Fibroblast of the aortic adventitia (primary cell): Measurements from ENCODE around the gene MUC13. TPM values are rescaled to one million over a fixed set of nuclear protein-coding genes. Genes with fewer than 3 reads are reported as not detected.

Experiments used
- DNase-seq: peaks from one replicate; pipeline ENCODE4 v3.0.0-alpha.2; 2010; ENCODE audit warnings: low read depth
- H3K4me3 ChIP-seq: 2 replicates; pipeline ENCODE4 v1.5.1; 2011; ENCODE audit warnings: low read depth, mild to moderate bottlenecking, control low read depth, low read length, moderate library complexity
- total RNA-seq: library from RNA; depleted of rRNA; stranded (reverse); fragments of >200 nt; gene quantifications from 2 replicates; pipeline ENCODE4 v1.2.3, GENCODE V29; 2012; ENCODE audit warnings: low replicate concordance
- TF ChIP-seq, protein P1 (sequence below): IDR thresholded peaks from 2 replicates; pipeline ENCODE4 v1.5.1; 2011; ENCODE audit warnings: mild to moderate bottlenecking, low read length, control low read depth, inconsistent platforms; ENCODE audit not compliant: insufficient read depth

The MUC13 gene, protein sequence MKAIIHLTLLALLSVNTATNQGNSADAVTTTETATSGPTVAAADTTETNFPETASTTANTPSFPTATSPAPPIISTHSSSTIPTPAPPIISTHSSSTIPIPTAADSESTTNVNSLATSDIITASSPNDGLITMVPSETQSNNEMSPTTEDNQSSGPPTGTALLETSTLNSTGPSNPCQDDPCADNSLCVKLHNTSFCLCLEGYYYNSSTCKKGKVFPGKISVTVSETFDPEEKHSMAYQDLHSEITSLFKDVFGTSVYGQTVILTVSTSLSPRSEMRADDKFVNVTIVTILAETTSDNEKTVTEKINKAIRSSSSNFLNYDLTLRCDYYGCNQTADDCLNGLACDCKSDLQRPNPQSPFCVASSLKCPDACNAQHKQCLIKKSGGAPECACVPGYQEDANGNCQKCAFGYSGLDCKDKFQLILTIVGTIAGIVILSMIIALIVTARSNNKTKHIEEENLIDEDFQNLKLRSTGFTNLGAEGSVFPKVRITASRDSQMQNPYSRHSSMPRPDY
- total RNA-seq = not detected in 2 replicates

DNA sequence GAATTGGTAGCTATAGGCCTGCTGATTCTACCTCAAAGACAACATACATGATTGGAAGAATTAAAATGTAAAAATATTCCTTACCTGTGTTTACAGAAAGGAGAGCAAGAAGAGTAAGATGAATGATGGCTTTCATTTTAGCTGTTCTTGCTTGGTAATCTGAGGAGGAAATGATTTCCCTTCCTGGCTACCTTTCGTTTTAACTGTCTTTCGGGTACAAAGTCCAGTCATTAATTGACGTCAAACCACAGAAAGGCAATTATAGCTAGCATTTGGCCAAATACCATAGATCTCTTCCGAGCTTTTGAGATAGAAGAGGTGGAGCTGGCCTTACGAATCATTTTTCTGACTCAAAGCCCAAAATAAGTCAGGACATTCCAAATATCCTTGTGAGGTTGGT, at the start of gene MUC13:
TSS of gene MUC13 (minus strand) at position 175 of the 400 bp plus-strand sequence. CDS start at position 136, 39 bp downstream.
- TF ChIP-seq, protein P1, sequence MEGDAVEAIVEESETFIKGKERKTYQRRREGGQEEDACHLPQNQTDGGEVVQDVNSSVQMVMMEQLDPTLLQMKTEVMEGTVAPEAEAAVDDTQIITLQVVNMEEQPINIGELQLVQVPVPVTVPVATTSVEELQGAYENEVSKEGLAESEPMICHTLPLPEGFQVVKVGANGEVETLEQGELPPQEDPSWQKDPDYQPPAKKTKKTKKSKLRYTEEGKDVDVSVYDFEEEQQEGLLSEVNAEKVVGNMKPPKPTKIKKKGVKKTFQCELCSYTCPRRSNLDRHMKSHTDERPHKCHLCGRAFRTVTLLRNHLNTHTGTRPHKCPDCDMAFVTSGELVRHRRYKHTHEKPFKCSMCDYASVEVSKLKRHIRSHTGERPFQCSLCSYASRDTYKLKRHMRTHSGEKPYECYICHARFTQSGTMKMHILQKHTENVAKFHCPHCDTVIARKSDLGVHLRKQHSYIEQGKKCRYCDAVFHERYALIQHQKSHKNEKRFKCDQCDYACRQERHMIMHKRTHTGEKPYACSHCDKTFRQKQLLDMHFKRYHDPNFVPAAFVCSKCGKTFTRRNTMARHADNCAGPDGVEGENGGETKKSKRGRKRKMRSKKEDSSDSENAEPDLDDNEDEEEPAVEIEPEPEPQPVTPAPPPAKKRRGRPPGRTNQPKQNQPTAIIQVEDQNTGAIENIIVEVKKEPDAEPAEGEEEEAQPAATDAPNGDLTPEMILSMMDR = no peak
- no peak within 1 kb of the TSS for H3K4me3 ChIP-seq
- no peak for DNase-seq

DNA sequence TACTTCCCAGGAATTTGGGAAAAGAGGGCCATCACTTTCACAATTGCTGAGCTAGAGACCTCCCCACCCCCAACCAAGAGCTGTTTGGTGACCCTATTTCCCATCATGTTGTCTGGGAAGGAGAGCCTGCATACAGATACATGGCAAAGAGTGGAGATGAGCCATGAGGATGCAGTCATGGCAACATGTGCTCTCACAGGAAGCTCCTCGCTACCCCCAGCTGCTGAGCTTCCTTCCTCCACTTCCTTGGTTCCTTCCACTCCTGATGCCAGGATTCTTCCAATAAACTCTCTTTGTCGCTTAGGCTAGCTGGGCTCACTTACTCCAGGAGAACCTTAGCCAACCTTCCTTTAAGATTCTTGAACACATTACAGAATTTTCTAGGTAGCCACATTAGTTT, 48.3 kb upstream of the MUC13 start:
- H3K4me3 ChIP-seq = no peak overlapping the region
- TF ChIP-seq, protein P1 = no peak
- DNase-seq = no peak

DNA sequence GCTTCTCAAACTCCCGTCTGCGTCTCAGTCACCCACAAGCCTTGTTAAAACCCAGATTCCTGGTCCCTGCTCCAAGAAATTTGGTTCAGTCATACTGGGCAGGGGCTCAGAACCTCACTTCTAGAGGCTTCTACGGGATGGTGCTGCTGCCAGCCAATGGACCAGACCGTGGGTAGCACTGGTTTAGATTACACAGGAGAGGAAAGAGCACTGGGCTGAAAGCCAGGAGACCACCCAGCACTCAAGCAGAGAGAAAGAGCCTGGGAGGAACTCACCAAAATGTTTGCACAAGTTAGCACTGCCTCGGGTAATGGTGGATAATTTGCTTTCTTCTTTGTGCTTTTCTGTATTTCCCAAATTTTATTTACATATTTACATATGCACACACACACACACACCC, 46.9 kb upstream of the MUC13 start:
- no peak overlapping the region for H3K4me3 ChIP-seq
- TF ChIP-seq, protein P1 = no peak
- no peak for DNase-seq

DNA sequence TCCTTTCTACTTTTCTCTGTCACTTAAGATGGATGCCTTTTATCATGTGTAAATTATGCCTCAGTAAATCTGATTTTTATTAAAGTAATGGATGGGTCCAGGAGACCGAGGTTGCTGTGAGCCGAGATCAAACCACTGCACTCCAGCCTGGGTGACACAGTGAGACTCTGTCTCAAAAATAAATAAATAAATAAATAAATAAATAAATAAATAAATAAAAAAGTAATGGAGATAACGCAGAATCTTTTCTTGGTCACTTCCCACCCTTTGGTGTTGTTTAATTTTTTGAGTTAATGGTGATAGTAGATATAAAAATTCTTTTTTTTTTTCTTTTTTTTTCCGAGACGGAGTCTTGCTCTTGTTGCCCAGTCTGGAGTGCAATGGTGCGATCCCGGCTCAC, 44.1 kb upstream of the MUC13 start:
- no peak overlapping the region for H3K4me3 ChIP-seq
- no peak for DNase-seq
- TF ChIP-seq, protein P1 = no peak

DNA sequence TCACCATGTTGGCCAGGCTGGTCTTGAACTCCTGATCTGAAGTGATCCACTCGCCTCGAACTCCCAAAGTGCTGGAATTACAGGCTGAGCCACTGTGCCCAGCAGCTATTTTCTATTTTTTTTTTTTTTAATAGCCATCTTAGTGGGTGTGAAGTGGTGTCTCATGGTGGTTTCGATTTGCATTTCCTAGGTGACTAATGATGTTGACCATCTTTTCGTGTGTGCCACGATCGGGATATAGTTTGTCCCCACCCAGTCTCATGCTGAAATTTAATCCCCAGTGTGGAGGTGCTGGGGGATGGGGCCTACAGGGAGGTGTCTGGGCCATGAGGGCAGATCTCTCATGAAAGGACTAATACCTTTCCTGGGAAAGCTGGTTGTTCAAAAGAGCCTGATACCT, 41.8 kb upstream of the MUC13 start:
- no peak for DNase-seq
- TF ChIP-seq, protein P1 = no peak
- no peak overlapping the region for H3K4me3 ChIP-seq

- no peak for DNase-seq
- TF ChIP-seq, protein P1 = no peak
- H3K4me3 ChIP-seq = no peak overlapping the region
These were observed 40.1 kb upstream of the MUC13 start for GRCh38 chr3:124974691-124975090.
